ENCODE data around the gene KIF27.
"Not testable (repeated sequence)": the region's sequence is repeated elsewhere in the genome, so short reads cannot be mapped to it uniquely, and the experiment has no call there.

KIF27 gene

DNA sequence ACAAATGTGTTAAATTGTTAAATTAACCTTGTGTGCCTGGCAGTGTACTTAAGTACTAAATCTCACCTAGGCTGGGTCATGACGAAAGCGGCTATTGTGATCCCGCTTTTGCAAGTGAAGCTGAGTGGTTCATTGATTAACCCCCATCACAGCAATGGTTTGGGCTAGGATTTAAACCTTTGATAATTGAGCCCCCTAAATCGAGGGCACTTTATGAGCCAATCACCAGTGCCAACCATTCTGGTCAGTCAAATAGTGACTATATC is 35.9 kb upstream of the KIF27 start:
- H3K27me3 ChIP-seq (ENCODE audit: control insufficient read depth in 1 of 2, insufficient read depth in 2 of 2, low read length in 2 of 2) = no peaks in the 10 kb centered on the region
- no peaks in the 10 kb centered on the region for H3K4me1 ChIP-seq (ENCODE audit: control insufficient read depth, insufficient read depth, low read length)
- H3K9me3 ChIP-seq (ENCODE audit: control insufficient read depth in 2 of 2, low read length in 2 of 2) = no peaks in the 10 kb centered on the region
- H3K4me3 ChIP-seq (ENCODE audit: low read length in 2 of 2) = peak overlapping the region; percentile 90 to 98
- no peaks in the 10 kb centered on the region for H3K36me3 ChIP-seq (ENCODE audit: control insufficient read depth in 2 of 2, insufficient read depth in 2 of 2, low read length in 2 of 2)
- peak overlapping the region; percentile 79 for H3K27ac ChIP-seq (ENCODE audit: low read length)
- peak overlapping the region; percentile 91 to 93 for H3K9ac ChIP-seq (ENCODE audit: low read length in 2 of 2)

GRCh38 chr9:83956436-83957247 is 35.4 kb upstream of the KIF27 start:
- Histone ChIP-seq H3K4me1 (ENCODE audit: control insufficient read depth, insufficient read depth, low read length) (no peaks in the 10 kb centered on the region), H3K27ac (ENCODE audit: low read length) (peak overlapping the region; percentile 79), H3K9ac (ENCODE audit: low read length in 2 of 2) (peak overlapping the region; percentile 91 to 93), H3K4me3 (ENCODE audit: low read length in 2 of 2) (peak overlapping the region; percentile 90 to 98), H3K36me3 (ENCODE audit: control insufficient read depth in 2 of 2, insufficient read depth in 2 of 2, low read length in 2 of 2) (peaks cover 0 to under 1% of the 10 kb centered on the region in 2 donors), H3K27me3 (ENCODE audit: control insufficient read depth in 1 of 2, insufficient read depth in 2 of 2, low read length in 2 of 2) (no peaks in the 10 kb centered on the region), H3K9me3 (ENCODE audit: control insufficient read depth in 2 of 2, low read length in 2 of 2) (no peaks in the 10 kb centered on the region)

DNA sequence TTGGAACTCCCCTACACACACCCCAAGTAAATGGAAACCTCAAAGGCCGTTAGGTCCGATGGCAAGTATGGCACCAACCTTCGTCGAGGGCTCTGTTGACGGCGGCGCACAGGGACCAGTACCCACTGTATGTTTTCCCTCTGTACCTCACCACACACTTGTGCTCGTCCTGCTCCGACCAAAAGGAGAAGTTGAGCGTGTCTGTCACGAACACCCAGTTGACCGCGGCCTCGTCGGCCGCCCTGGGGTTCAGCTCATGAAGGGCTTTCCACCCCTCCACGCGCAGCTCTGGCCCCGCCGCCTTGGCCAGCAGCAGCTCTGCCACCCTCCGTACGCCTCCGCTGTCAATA is 34.8 kb upstream of the KIF27 start:
- Histone ChIP-seq H3K9ac (ENCODE audit: low read length in 2 of 2) (peak overlapping the region; percentile 91 to 93), H3K27me3 (ENCODE audit: control insufficient read depth in 1 of 2, insufficient read depth in 2 of 2, low read length in 2 of 2) (no peaks in the 10 kb centered on the region), H3K4me3 (ENCODE audit: low read length in 2 of 2) (peak overlapping the region; percentile 90 to 98), H3K4me1 (ENCODE audit: control insufficient read depth, insufficient read depth, low read length) (no peaks in the 10 kb centered on the region), H3K9me3 (ENCODE audit: control insufficient read depth in 2 of 2, low read length in 2 of 2) (no peaks in the 10 kb centered on the region), H3K27ac (ENCODE audit: low read length) (peak overlapping the region; percentile 79), H3K36me3 (ENCODE audit: control insufficient read depth in 2 of 2, insufficient read depth in 2 of 2, low read length in 2 of 2) (peaks cover 0 to 2% of the 10 kb centered on the region in 2 donors)

DNA sequence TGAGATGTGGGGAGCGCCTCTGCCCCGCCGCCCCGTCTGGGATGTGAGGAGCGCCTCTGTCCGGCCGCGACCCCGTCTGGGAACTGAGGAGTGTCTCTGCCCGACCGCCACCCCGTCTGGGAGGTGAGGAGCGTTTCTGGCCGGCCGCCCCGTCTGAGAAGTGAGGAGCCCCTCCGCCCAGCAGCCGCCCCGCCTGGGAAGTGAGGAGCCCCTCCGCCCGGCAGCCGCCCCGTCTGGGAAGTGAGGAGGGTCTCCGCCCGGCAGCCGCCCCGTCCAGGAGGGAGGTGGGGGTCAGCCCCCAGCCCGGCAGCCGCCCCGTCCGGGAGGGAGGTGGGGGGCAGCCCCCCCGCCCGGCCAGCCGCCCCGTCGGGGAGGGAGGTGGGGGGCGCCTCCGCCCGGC is 26.9 kb upstream of the KIF27 start:
- not testable (repeated sequence) for H3K4me1 ChIP-seq (ENCODE audit: control insufficient read depth, insufficient read depth, low read length); H3K9ac ChIP-seq (ENCODE audit: low read length in 2 of 2); H3K9me3 ChIP-seq (ENCODE audit: control insufficient read depth in 2 of 2, low read length in 2 of 2); H3K27me3 ChIP-seq (ENCODE audit: control insufficient read depth in 1 of 2, insufficient read depth in 2 of 2, low read length in 2 of 2); H3K4me3 ChIP-seq (ENCODE audit: low read length in 2 of 2); H3K27ac ChIP-seq (ENCODE audit: low read length)
- peaks cover 2 to 13% of the 10 kb centered on the region in 2 donors for H3K36me3 ChIP-seq (ENCODE audit: control insufficient read depth in 2 of 2, insufficient read depth in 2 of 2, low read length in 2 of 2)

DNA sequence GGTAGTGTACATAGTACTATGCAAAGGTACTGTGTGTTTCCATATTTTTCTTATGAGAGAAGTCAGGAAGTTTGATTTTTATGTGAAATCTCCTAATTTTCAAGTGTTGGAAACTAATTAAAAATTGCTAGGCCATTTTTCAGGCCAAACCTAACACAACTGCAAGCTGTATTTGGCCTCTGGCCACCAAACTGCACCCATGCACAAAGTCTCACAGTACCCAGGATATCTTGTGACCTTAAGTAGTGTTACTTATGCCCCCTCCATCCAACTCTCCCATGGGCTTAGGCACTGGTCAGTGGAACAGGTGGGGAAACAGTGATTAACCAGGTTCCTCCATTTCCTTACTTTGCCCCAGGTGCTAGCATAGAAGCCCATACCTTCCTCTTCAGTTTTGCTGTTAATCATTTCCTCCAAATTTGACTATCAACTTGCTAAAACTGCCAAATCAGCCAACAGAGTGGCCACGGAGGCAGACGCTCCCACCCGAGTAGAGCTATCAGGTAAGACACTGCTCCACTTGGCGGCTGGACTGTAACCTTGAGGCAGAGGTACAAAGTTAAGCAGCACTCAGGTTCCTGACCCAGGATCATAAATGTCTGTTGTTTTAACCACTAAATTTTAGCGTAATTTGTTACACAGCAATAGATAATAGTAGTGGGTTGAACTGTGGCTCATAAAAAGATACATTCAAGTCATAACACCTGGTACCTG is 19.5 kb upstream of the KIF27 start:
- no peaks in the 10 kb centered on the region for H3K9me3 ChIP-seq (ENCODE audit: control insufficient read depth in 2 of 2, low read length in 2 of 2)
- no peaks in the 10 kb centered on the region for H3K4me1 ChIP-seq (ENCODE audit: control insufficient read depth, insufficient read depth, low read length)
- peaks cover 20 to 22% of the 10 kb centered on the region in 2 donors for H3K36me3 ChIP-seq (ENCODE audit: control insufficient read depth in 2 of 2, insufficient read depth in 2 of 2, low read length in 2 of 2)
- H3K27me3 ChIP-seq (ENCODE audit: control insufficient read depth in 1 of 2, insufficient read depth in 2 of 2, low read length in 2 of 2) = no peaks in the 10 kb centered on the region
- no peak overlapping the region for H3K4me3 ChIP-seq (ENCODE audit: low read length in 2 of 2)
- H3K9ac ChIP-seq (ENCODE audit: low read length in 2 of 2) = no peak overlapping the region
- no peak overlapping the region for H3K27ac ChIP-seq (ENCODE audit: low read length)

GRCh38 chr9:83937861-83938455 is 16.7 kb upstream of the KIF27 start:
- Histone ChIP-seq H3K4me3 (ENCODE audit: low read length in 2 of 2) (no peak overlapping the region), H3K4me1 (ENCODE audit: control insufficient read depth, insufficient read depth, low read length) (no peaks in the 10 kb centered on the region), H3K9ac (ENCODE audit: low read length in 2 of 2) (no peak overlapping the region), H3K27me3 (ENCODE audit: control insufficient read depth in 1 of 2, insufficient read depth in 2 of 2, low read length in 2 of 2) (no peaks in the 10 kb centered on the region), H3K36me3 (ENCODE audit: control insufficient read depth in 2 of 2, insufficient read depth in 2 of 2, low read length in 2 of 2) (peaks cover 7 to 22% of the 10 kb centered on the region in 2 donors), H3K9me3 (ENCODE audit: control insufficient read depth in 2 of 2, low read length in 2 of 2) (no peaks in the 10 kb centered on the region), H3K27ac (ENCODE audit: low read length) (no peak overlapping the region)

DNA sequence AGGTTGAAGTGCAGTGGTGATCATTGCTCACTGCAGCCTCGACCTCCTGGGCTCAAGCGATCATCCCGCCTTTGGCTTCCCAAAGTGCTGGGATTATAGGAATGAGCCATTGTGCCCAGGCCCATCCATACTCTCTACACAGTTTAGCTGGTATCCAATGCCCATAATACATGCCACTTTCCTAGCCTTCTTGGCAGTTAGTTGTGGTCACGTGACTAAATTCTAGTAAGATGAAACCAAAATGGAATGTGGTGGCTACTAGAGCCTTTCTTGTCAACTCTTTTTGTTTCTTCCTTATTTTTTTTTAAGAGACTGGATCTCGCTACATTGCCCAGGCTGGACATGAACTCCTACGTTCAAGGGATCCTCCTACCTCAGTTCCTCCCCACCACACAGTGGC is 15.3 kb upstream of the KIF27 start:
- Histone ChIP-seq H3K9me3 (ENCODE audit: control insufficient read depth in 2 of 2, low read length in 2 of 2) (no peaks in the 10 kb centered on the region), H3K4me1 (ENCODE audit: control insufficient read depth, insufficient read depth, low read length) (no peaks in the 10 kb centered on the region), H3K9ac (ENCODE audit: low read length in 2 of 2) (no peak overlapping the region), H3K4me3 (ENCODE audit: low read length in 2 of 2) (no peak overlapping the region), H3K36me3 (ENCODE audit: control insufficient read depth in 2 of 2, insufficient read depth in 2 of 2, low read length in 2 of 2) (peaks cover 7 to 12% of the 10 kb centered on the region in 2 donors), H3K27ac (ENCODE audit: low read length) (no peak overlapping the region), H3K27me3 (ENCODE audit: control insufficient read depth in 1 of 2, insufficient read depth in 2 of 2, low read length in 2 of 2) (no peaks in the 10 kb centered on the region)

GRCh38 chr9:83935276-83935935 is 14.2 kb upstream of the KIF27 start:
- no peaks in the 10 kb centered on the region for H3K9me3 ChIP-seq (ENCODE audit: control insufficient read depth in 2 of 2, low read length in 2 of 2)
- H3K36me3 ChIP-seq (ENCODE audit: control insufficient read depth in 2 of 2, insufficient read depth in 2 of 2, low read length in 2 of 2) = peaks cover 7 to 8% of the 10 kb centered on the region in 2 donors
- no peaks in the 10 kb centered on the region for H3K4me1 ChIP-seq (ENCODE audit: control insufficient read depth, insufficient read depth, low read length)
- no peak overlapping the region for H3K9ac ChIP-seq (ENCODE audit: low read length in 2 of 2)
- no peaks in the 10 kb centered on the region for H3K27me3 ChIP-seq (ENCODE audit: control insufficient read depth in 1 of 2, insufficient read depth in 2 of 2, low read length in 2 of 2)
- no peak overlapping the region for H3K4me3 ChIP-seq (ENCODE audit: low read length in 2 of 2)
- no peak overlapping the region for H3K27ac ChIP-seq (ENCODE audit: low read length)

DNA sequence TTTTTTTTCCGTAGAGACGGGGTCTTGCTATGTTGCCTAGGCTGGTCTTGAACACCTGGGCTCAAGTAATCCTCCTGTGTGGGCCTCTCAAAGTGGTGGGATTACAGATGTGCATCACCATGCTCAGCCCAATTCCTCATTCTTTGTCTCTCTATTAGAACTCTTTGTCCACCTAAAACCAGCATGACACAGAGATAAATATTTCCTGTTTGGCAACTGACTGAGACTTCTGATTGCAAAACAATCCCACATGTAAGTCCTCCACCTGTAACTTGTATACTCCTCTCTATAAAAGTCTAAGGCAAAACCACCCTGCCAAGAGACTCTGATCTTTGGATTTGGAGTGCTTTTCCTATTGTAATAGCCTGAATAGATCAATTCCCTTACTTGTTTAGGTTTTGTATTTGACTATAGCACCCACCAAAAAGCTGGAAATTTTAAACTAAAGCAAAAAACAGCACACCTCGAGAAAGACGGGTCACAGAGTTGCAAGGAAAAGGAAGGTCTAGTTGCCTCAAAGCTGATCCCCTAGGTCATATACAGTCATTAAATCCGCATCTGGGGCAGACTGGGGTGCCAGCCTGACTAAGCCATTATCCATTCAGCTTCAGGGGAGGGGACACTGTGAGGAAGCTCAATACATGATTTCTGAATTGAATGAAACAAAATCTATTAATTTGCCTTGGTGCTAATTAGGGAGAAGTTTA is 13.5 kb upstream of the KIF27 start:
- no peaks in the 10 kb centered on the region for H3K9me3 ChIP-seq (ENCODE audit: control insufficient read depth in 2 of 2, low read length in 2 of 2)
- no peaks in the 10 kb centered on the region for H3K4me1 ChIP-seq (ENCODE audit: control insufficient read depth, insufficient read depth, low read length)
- no peak overlapping the region for H3K9ac ChIP-seq (ENCODE audit: low read length in 2 of 2)
- H3K36me3 ChIP-seq (ENCODE audit: control insufficient read depth in 2 of 2, insufficient read depth in 2 of 2, low read length in 2 of 2) = peaks cover 5 to 7% of the 10 kb centered on the region in 2 donors
- no peak overlapping the region for H3K4me3 ChIP-seq (ENCODE audit: low read length in 2 of 2)
- no peaks in the 10 kb centered on the region for H3K27me3 ChIP-seq (ENCODE audit: control insufficient read depth in 1 of 2, insufficient read depth in 2 of 2, low read length in 2 of 2)
- no peak overlapping the region for H3K27ac ChIP-seq (ENCODE audit: low read length)

DNA sequence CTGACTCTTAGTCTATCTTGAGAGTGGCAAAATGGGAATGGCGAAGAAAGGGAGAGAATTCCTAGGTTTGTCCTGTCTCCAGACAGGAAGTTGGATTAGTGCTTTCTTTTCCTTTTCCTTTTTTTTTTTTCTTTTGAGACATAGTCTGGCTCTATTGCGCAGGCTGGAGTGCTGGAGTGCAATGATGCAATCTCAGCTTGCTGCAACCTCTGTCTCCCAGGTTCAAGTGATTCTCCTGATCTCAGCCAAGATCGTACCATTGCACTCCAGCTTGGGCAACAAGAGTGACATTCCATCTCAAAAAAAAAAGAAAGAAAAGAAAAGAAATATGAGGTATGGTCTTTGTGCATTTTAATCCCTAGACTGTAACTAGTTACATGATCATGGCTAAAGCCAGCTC is 12.6 kb upstream of the KIF27 start:
- no peak overlapping the region for H3K9ac ChIP-seq (ENCODE audit: low read length in 2 of 2)
- no peaks in the 10 kb centered on the region for H3K27me3 ChIP-seq (ENCODE audit: control insufficient read depth in 1 of 2, insufficient read depth in 2 of 2, low read length in 2 of 2)
- H3K4me3 ChIP-seq (ENCODE audit: low read length in 2 of 2) = no peak overlapping the region
- no peak overlapping the region for H3K27ac ChIP-seq (ENCODE audit: low read length)
- H3K4me1 ChIP-seq (ENCODE audit: control insufficient read depth, insufficient read depth, low read length) = no peaks in the 10 kb centered on the region
- no peaks in the 10 kb centered on the region for H3K9me3 ChIP-seq (ENCODE audit: control insufficient read depth in 2 of 2, low read length in 2 of 2)
- peaks cover 0 to 2% of the 10 kb centered on the region in 2 donors for H3K36me3 ChIP-seq (ENCODE audit: control insufficient read depth in 2 of 2, insufficient read depth in 2 of 2, low read length in 2 of 2)
